ENCODE data around the gene FGD4.

The FGD4 gene

GRCh38 chr12:32574585-32574984 is 175.2 kb downstream of the FGD4 start:
- H2AK5ac ChIP-seq (ENCODE audit: low read length, severe bottlenecking), result no peak overlapping the region
- H3K27me3 ChIP-seq (ENCODE audit: control insufficient read depth in 1 of 2, insufficient read depth in 1 of 2, low read length in 2 of 2), result no peaks in the 10 kb centered on the region
- H3K79me1 ChIP-seq (replicated peaks; ENCODE audit: low read length, poor library complexity, severe bottlenecking), result peaks cover 19% of the 10 kb centered on the region
- H3K14ac ChIP-seq (ENCODE audit: low read length in 2 of 2), result no peak overlapping the region
- no peak overlapping the region for H3K27ac ChIP-seq (ENCODE audit: low read length, poor library complexity, severe bottlenecking)
- no peak overlapping the region for H3K4me3 ChIP-seq (ENCODE audit: insufficient read depth in 1 of 2, low read depth in 1 of 2, low read length in 2 of 2)
- H3K18ac ChIP-seq (ENCODE audit: low read depth in 1 of 2, low read length in 2 of 2), result no peak overlapping the region
- H3K4ac ChIP-seq (ENCODE audit: low read depth in 1 of 2, low read length in 2 of 2), result no peak overlapping the region
- no peak overlapping the region for H3K4me2 ChIP-seq (ENCODE audit: low read length, poor library complexity, severe bottlenecking)
- no peak overlapping the region for H3K23ac ChIP-seq (ENCODE audit: low read length in 2 of 2)
- no peak overlapping the region for H2BK15ac ChIP-seq (ENCODE audit: low read depth, poor library complexity, severe bottlenecking)
- DNase-seq, result no peak
- no peaks in the 10 kb centered on the region for H3K4me1 ChIP-seq (ENCODE audit: control insufficient read depth, insufficient read depth, low read depth, low read length)
- no peak overlapping the region for H3K9ac ChIP-seq (ENCODE audit: low read length)
- peaks cover 3% of the 10 kb centered on the region for H3K9me3 ChIP-seq (ENCODE audit: control insufficient read depth, low read length)
- H3K36me3 ChIP-seq (ENCODE audit: control insufficient read depth in 1 of 2, insufficient read depth in 2 of 2, low read depth in 1 of 2, low read length in 2 of 2), result peaks cover 8% of the 10 kb centered on the region in 2 experiments
- no peak overlapping the region for H2BK120ac ChIP-seq (ENCODE audit: low read depth, low read length)
- no peak overlapping the region for H4K8ac ChIP-seq (ENCODE audit: low read length)
- H2AFZ ChIP-seq (ENCODE audit: low read depth, low read length), result no peak overlapping the region
- no CpG with 5 or more reads among the region's 1 CpG for WGBS
- no peak overlapping the region for H2BK12ac ChIP-seq (ENCODE audit: low read length in 2 of 2)
- no peak overlapping the region for H2BK5ac ChIP-seq (ENCODE audit: low read depth, low read length, poor library complexity, severe bottlenecking)
- H4K91ac ChIP-seq (ENCODE audit: low read length), result no peak overlapping the region

GRCh38 chr12:32577328-32577727 is 178.0 kb downstream of the FGD4 start:
- H3K14ac ChIP-seq (ENCODE audit: low read length in 2 of 2), result no peak overlapping the region
- no peak overlapping the region for H3K18ac ChIP-seq (ENCODE audit: low read depth in 1 of 2, low read length in 2 of 2)
- WGBS, result 80% methylated on average over 2 of the region's 2 CpGs
- H2BK12ac ChIP-seq (ENCODE audit: low read length in 2 of 2), result no peak overlapping the region
- no peak overlapping the region for H3K4me2 ChIP-seq (ENCODE audit: low read length, poor library complexity, severe bottlenecking)
- no peak for DNase-seq
- H3K36me3 ChIP-seq (ENCODE audit: control insufficient read depth in 1 of 2, insufficient read depth in 2 of 2, low read depth in 1 of 2, low read length in 2 of 2), result peaks cover 13 to 19% of the 10 kb centered on the region in 2 experiments
- no peak overlapping the region for H2BK5ac ChIP-seq (ENCODE audit: low read depth, low read length, poor library complexity, severe bottlenecking)
- H2BK120ac ChIP-seq (ENCODE audit: low read depth, low read length), result no peak overlapping the region
- H3K79me1 ChIP-seq (replicated peaks; ENCODE audit: low read length, poor library complexity, severe bottlenecking), result peaks cover 16% of the 10 kb centered on the region
- H3K23ac ChIP-seq (ENCODE audit: low read length in 2 of 2), result no peak overlapping the region
- no peak overlapping the region for H4K91ac ChIP-seq (ENCODE audit: low read length)
- no peak overlapping the region for H4K8ac ChIP-seq (ENCODE audit: low read length)
- no peak overlapping the region for H2BK15ac ChIP-seq (ENCODE audit: low read depth, poor library complexity, severe bottlenecking)
- no peak overlapping the region for H3K27ac ChIP-seq (ENCODE audit: low read length, poor library complexity, severe bottlenecking)
- no peak overlapping the region for H2AK5ac ChIP-seq (ENCODE audit: low read length, severe bottlenecking)
- peaks cover 2% of the 10 kb centered on the region for H3K4me1 ChIP-seq (ENCODE audit: control insufficient read depth, insufficient read depth, low read depth, low read length)
- no peak overlapping the region for H3K4ac ChIP-seq (ENCODE audit: low read depth in 1 of 2, low read length in 2 of 2)
- H3K9ac ChIP-seq (ENCODE audit: low read length), result no peak overlapping the region
- no peak overlapping the region for H3K4me3 ChIP-seq (ENCODE audit: insufficient read depth in 1 of 2, low read depth in 1 of 2, low read length in 2 of 2)
- no peaks in the 10 kb centered on the region for H3K27me3 ChIP-seq (ENCODE audit: control insufficient read depth in 1 of 2, insufficient read depth in 1 of 2, low read length in 2 of 2)
- H2AFZ ChIP-seq (ENCODE audit: low read depth, low read length), result no peak overlapping the region
- H3K9me3 ChIP-seq (ENCODE audit: control insufficient read depth, low read length), result peaks cover 3% of the 10 kb centered on the region

GRCh38 chr12:32583534-32583933 is 184.2 kb downstream of the FGD4 start:
- H2AK5ac ChIP-seq (ENCODE audit: low read length, severe bottlenecking), result no peak overlapping the region
- H2AFZ ChIP-seq (ENCODE audit: low read depth, low read length), result no peak overlapping the region
- no peak overlapping the region for H3K4ac ChIP-seq (ENCODE audit: low read depth in 1 of 2, low read length in 2 of 2)
- peaks cover 13% of the 10 kb centered on the region for H3K79me1 ChIP-seq (replicated peaks; ENCODE audit: low read length, poor library complexity, severe bottlenecking)
- DNase-seq, result peak; percentile 72
- H3K27me3 ChIP-seq (ENCODE audit: control insufficient read depth in 1 of 2, insufficient read depth in 1 of 2, low read length in 2 of 2), result no peaks in the 10 kb centered on the region
- peak overlapping the region; percentile 50 for H3K27ac ChIP-seq (ENCODE audit: low read length, poor library complexity, severe bottlenecking)
- H3K4me3 ChIP-seq (ENCODE audit: insufficient read depth in 1 of 2, low read depth in 1 of 2, low read length in 2 of 2), result no peak overlapping the region
- H3K9ac ChIP-seq (ENCODE audit: low read length), result no peak overlapping the region
- no peak overlapping the region for H4K91ac ChIP-seq (ENCODE audit: low read length)
- H4K8ac ChIP-seq (ENCODE audit: low read length), result no peak overlapping the region
- H3K9me3 ChIP-seq (ENCODE audit: control insufficient read depth, low read length), result no peaks in the 10 kb centered on the region
- no peak overlapping the region for H3K4me2 ChIP-seq (ENCODE audit: low read length, poor library complexity, severe bottlenecking)
- no peak overlapping the region for H2BK5ac ChIP-seq (ENCODE audit: low read depth, low read length, poor library complexity, severe bottlenecking)
- H2BK12ac ChIP-seq (ENCODE audit: low read length in 2 of 2), result no peak overlapping the region
- peaks cover 5% of the 10 kb centered on the region for H3K4me1 ChIP-seq (ENCODE audit: control insufficient read depth, insufficient read depth, low read depth, low read length)
- H3K14ac ChIP-seq (ENCODE audit: low read length in 2 of 2), result no peak overlapping the region
- H2BK120ac ChIP-seq (ENCODE audit: low read depth, low read length), result no peak overlapping the region
- H3K23ac ChIP-seq (ENCODE audit: low read length in 2 of 2), result no peak overlapping the region
- H2BK15ac ChIP-seq (ENCODE audit: low read depth, poor library complexity, severe bottlenecking), result no peak overlapping the region
- WGBS, result no CpG with 5 or more reads among the region's 1 CpG
- no peak overlapping the region for H3K18ac ChIP-seq (ENCODE audit: low read depth in 1 of 2, low read length in 2 of 2)
- H3K36me3 ChIP-seq (ENCODE audit: control insufficient read depth in 1 of 2, insufficient read depth in 2 of 2, low read depth in 1 of 2, low read length in 2 of 2), result peaks cover 9 to 16% of the 10 kb centered on the region in 2 experiments

- Histone ChIP-seq H4K8ac (ENCODE audit: low read length) (no peak overlapping the region), H2AK5ac (ENCODE audit: low read length, severe bottlenecking) (no peak overlapping the region), H3K18ac (ENCODE audit: low read depth in 1 of 2, low read length in 2 of 2) (no peak overlapping the region), H3K9ac (ENCODE audit: low read length) (no peak overlapping the region), H3K27ac (ENCODE audit: low read length, poor library complexity, severe bottlenecking) (no peak overlapping the region), H4K91ac (ENCODE audit: low read length) (no peak overlapping the region), H3K9me3 (ENCODE audit: control insufficient read depth, low read length) (no peaks in the 10 kb centered on the region), H3K4me1 (ENCODE audit: control insufficient read depth, insufficient read depth, low read depth, low read length) (peaks cover 5% of the 10 kb centered on the region), H2BK120ac (ENCODE audit: low read depth, low read length) (no peak overlapping the region), H3K27me3 (ENCODE audit: control insufficient read depth in 1 of 2, insufficient read depth in 1 of 2, low read length in 2 of 2) (no peaks in the 10 kb centered on the region), H2BK12ac (ENCODE audit: low read length in 2 of 2) (no peak overlapping the region), H3K79me1 (replicated peaks; ENCODE audit: low read length, poor library complexity, severe bottlenecking) (peaks cover 12% of the 10 kb centered on the region), H3K23ac (ENCODE audit: low read length in 2 of 2) (no peak overlapping the region), H3K4me3 (ENCODE audit: insufficient read depth in 1 of 2, low read depth in 1 of 2, low read length in 2 of 2) (no peak overlapping the region), H2BK5ac (ENCODE audit: low read depth, low read length, poor library complexity, severe bottlenecking) (no peak overlapping the region), H2BK15ac (ENCODE audit: low read depth, poor library complexity, severe bottlenecking) (no peak overlapping the region), H3K36me3 (ENCODE audit: control insufficient read depth in 1 of 2, insufficient read depth in 2 of 2, low read depth in 1 of 2, low read length in 2 of 2) (peaks cover 7 to 8% of the 10 kb centered on the region in 2 experiments), H3K14ac (ENCODE audit: low read length in 2 of 2) (no peak overlapping the region), H3K4me2 (ENCODE audit: low read length, poor library complexity, severe bottlenecking) (no peak overlapping the region), H3K4ac (ENCODE audit: low read depth in 1 of 2, low read length in 2 of 2) (no peak overlapping the region), H2AFZ (ENCODE audit: low read depth, low read length) (no peak overlapping the region)
- WGBS, result 100% methylated on average over 3 of the region's 5 CpGs
- DNase-seq, result no peak
Observed at GRCh38 chr12:32585680-32586079, 186.3 kb downstream of the FGD4 start.
